ENCODE data around the gene PFN3. TPM values are rescaled to one million over a fixed set of nuclear protein-coding genes. Genes with fewer than 3 reads are reported as not detected.

PFN3 gene
- total RNA-seq, 2 experiments from 2014 or later = not detected

- Mint-ChIP-seq H3K4me3 (peak overlapping the region; percentile 38), H3K9me3 (no peaks in the 10 kb centered on the region), H3K4me1 (ENCODE audit: low read depth) (peaks cover 67% of the 10 kb centered on the region), H3K36me3 (ENCODE audit: low read depth) (peaks cover 64% of the 10 kb centered on the region), H3K27ac (peak overlapping the region; percentile 76), H3K27me3 (no peaks in the 10 kb centered on the region)
- ChIA-PET CTCF (no interaction called here), POLR2A (interaction anchor here (1.0 to 1.3 kb wide), 5 partner anchors 9 to 85 kb away, joined by 3 to 5 read pairs (median 4); partner anchors contain the start of genes LMAN2 and SLC34A1)
- peak overlapping the region in 1 of 2 donors; percentile 82 for H3K27ac ChIP-seq (ENCODE audit: low read depth in 1 of 2, low read length in 2 of 2)
- H3K4me3 ChIP-seq (ENCODE audit: low read length) = peak overlapping the region; percentile 61
- DNase-seq (no peak), ATAC-seq (ENCODE audit: poor library complexity) (no peak)
- intact Hi-C loops (cut with DNase I, micrococcal nuclease) = loop anchor here in 1 of 2 experiments (5.0 kb wide), 1 partner anchor 51 kb away; the partner anchor contains the start of gene MXD3
- no peak for TF ChIP-seq CTCF (IDR thresholded peaks at IDR 0.05)
- no peaks in the 10 kb centered on the region for H3K9me3 ChIP-seq (ENCODE audit: control insufficient read depth in 1 of 2, insufficient read depth in 1 of 2, low read length in 2 of 2)
- no peaks in the 10 kb centered on the region for H3K27me3 ChIP-seq (ENCODE audit: control insufficient read depth in 1 of 2, insufficient read depth in 2 of 2, low read length in 2 of 2)
- peaks cover 58% of the 10 kb centered on the region for H3K36me3 ChIP-seq (ENCODE audit: insufficient read depth, low read length)
- H3K4me1 ChIP-seq (ENCODE audit: insufficient read depth, low read length) = peaks cover 82% of the 10 kb centered on the region
These were observed 36.9 kb downstream of the PFN3 start for GRCh38 chr5:177363565-177363964.

GRCh38 chr5:177362610-177363507 is 37.6 kb downstream of the PFN3 start:
- peaks cover 63% of the 10 kb centered on the region for H3K4me1 Mint-ChIP-seq (ENCODE audit: low read depth)
- ATAC-seq (ENCODE audit: poor library complexity) (peak; percentile 72), DNase-seq (peak in 13 of 14 experiments; percentile 47 to 93 (median 63))
- H3K27me3 Mint-ChIP-seq = no peaks in the 10 kb centered on the region
- intact Hi-C loops (cut with DNase I, micrococcal nuclease) = loop anchor here in 1 of 2 experiments (5.0 kb wide), 1 partner anchor 51 kb away; the partner anchor contains the start of gene MXD3
- POLR2A ChIA-PET = interaction anchor here (1.0 to 2.8 kb wide), 5 partner anchors 11 to 135 kb away, joined by 3 to 15 read pairs (median 5); partner anchors contain the start of genes LMAN2 and PDLIM7
- no peaks in the 10 kb centered on the region for H3K27me3 ChIP-seq (ENCODE audit: control insufficient read depth in 1 of 2, insufficient read depth in 2 of 2, low read length in 2 of 2)
- H3K27ac ChIP-seq (ENCODE audit: low read depth in 1 of 2, low read length in 2 of 2) = peak overlapping the region; percentile 72 to 82
- no peaks in the 10 kb centered on the region for H3K9me3 ChIP-seq (ENCODE audit: control insufficient read depth in 1 of 2, insufficient read depth in 1 of 2, low read length in 2 of 2)
- CTCF ChIA-PET = no interaction called here
- peak overlapping the region; percentile 61 for H3K4me3 ChIP-seq (ENCODE audit: low read length)
- no peaks in the 10 kb centered on the region for H3K9me3 Mint-ChIP-seq
- TF ChIP-seq CTCF (IDR thresholded peaks at IDR 0.05) = no peak
- H3K4me3 Mint-ChIP-seq = peak overlapping the region; percentile 90
- H3K36me3 Mint-ChIP-seq (ENCODE audit: low read depth) = peaks cover 57% of the 10 kb centered on the region
- peaks cover 84% of the 10 kb centered on the region for H3K4me1 ChIP-seq (ENCODE audit: insufficient read depth, low read length)
- peaks cover 51% of the 10 kb centered on the region for H3K36me3 ChIP-seq (ENCODE audit: insufficient read depth, low read length)
- H3K27ac Mint-ChIP-seq = peak overlapping the region; percentile 76

- peak overlapping the region; percentile 90 for H3K4me3 Mint-ChIP-seq
- no peaks in the 10 kb centered on the region for H3K27me3 ChIP-seq (ENCODE audit: control insufficient read depth in 1 of 2, insufficient read depth in 2 of 2, low read length in 2 of 2)
- peak overlapping the region; percentile 72 to 82 for H3K27ac ChIP-seq (ENCODE audit: low read depth in 1 of 2, low read length in 2 of 2)
- POLR2A ChIA-PET = interaction anchor here (1.6 to 6.2 kb wide), 4 partner anchors 9 to 135 kb away, joined by 5 to 51 read pairs (median 14); partner anchors contain the start of genes LMAN2 and PDLIM7
- H3K4me1 Mint-ChIP-seq (ENCODE audit: low read depth) = peaks cover 69% of the 10 kb centered on the region
- H3K9me3 Mint-ChIP-seq = no peaks in the 10 kb centered on the region
- H3K36me3 Mint-ChIP-seq (ENCODE audit: low read depth) = peaks cover 62% of the 10 kb centered on the region
- ATAC-seq (ENCODE audit: poor library complexity) (no peak), DNase-seq (no peak)
- intact Hi-C loops (cut with DNase I, micrococcal nuclease) = loop anchor here in 1 of 2 experiments (5.0 kb wide), 1 partner anchor 50 kb away; the partner anchor contains the start of gene MXD3
- H3K9me3 ChIP-seq (ENCODE audit: control insufficient read depth in 1 of 2, insufficient read depth in 1 of 2, low read length in 2 of 2) = no peaks in the 10 kb centered on the region
- CTCF ChIA-PET = interaction anchor here (1.4 kb wide), 1 partner anchor 8 kb away, joined by 3 read pairs; no protein-coding TSS in a partner anchor
- peak overlapping the region; percentile 76 for H3K27ac Mint-ChIP-seq
- TF ChIP-seq CTCF (IDR thresholded peaks at IDR 0.05) = no peak
- peaks cover 89% of the 10 kb centered on the region for H3K4me1 ChIP-seq (ENCODE audit: insufficient read depth, low read length)
- H3K4me3 ChIP-seq (ENCODE audit: low read length) = peak overlapping the region; percentile 61
- H3K27me3 Mint-ChIP-seq = no peaks in the 10 kb centered on the region
- peaks cover 44% of the 10 kb centered on the region for H3K36me3 ChIP-seq (ENCODE audit: insufficient read depth, low read length)
These were observed 38.2 kb downstream of the PFN3 start for GRCh38 chr5:177362292-177362609.

Data from CD4-positive, alpha-beta T cell (primary cell).